Glomerular visceral epithelial cell (primary cell): ENCODE results near the gene TRMT2B.
A peak's percentile ranks its signal among the peaks of the same experiment; 100 is the strongest.
"Not testable (repeated sequence)": the region's sequence is repeated elsewhere in the genome, so short reads cannot be mapped to it uniquely, and the experiment has no call there.

ENCODE experiments used
- DNase-seq: peaks from one replicate; pipeline ENCODE4 v3.0.0-alpha.2; 2016; ENCODE audit errors: extremely low spot score

TRMT2B gene, protein sequence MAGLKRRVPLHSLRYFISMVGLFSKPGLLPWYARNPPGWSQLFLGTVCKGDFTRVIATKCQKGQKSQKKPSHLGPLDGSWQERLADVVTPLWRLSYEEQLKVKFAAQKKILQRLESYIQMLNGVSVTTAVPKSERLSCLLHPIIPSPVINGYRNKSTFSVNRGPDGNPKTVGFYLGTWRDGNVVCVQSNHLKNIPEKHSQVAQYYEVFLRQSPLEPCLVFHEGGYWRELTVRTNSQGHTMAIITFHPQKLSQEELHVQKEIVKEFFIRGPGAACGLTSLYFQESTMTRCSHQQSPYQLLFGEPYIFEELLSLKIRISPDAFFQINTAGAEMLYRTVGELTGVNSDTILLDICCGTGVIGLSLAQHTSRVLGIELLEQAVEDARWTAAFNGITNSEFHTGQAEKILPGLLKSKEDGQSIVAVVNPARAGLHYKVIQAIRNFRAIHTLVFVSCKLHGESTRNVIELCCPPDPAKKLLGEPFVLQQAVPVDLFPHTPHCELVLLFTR

GRCh38 chrX:101051549-101052302 is at the start of gene TRMT2B:
TSS of gene TRMT2B (minus strand) at chrX:101052111. CDS start at chrX:101042289, 9,822 bp downstream.
- DNase-seq, result peak; percentile 72

GRCh38 chrX:101097546-101098453 is 45.9 kb upstream of the TRMT2B start, which contains the start of gene CENPI:
TSS of gene CENPI (plus strand) at chrX:101098204. CDS start at chrX:101101071, 2,867 bp downstream.
- DNase-seq, result peak; percentile 93

GRCh38 chrX:101091817-101092216 is 39.9 kb upstream of the TRMT2B start:
- no peak for DNase-seq

GRCh38 chrX:101081231-101081630 is 29.3 kb upstream of the TRMT2B start:
- no peak for DNase-seq

- DNase-seq, result no peak
Measured at GRCh38 chrX:101080326-101081124, 28.6 kb upstream of the TRMT2B start.

DNA sequence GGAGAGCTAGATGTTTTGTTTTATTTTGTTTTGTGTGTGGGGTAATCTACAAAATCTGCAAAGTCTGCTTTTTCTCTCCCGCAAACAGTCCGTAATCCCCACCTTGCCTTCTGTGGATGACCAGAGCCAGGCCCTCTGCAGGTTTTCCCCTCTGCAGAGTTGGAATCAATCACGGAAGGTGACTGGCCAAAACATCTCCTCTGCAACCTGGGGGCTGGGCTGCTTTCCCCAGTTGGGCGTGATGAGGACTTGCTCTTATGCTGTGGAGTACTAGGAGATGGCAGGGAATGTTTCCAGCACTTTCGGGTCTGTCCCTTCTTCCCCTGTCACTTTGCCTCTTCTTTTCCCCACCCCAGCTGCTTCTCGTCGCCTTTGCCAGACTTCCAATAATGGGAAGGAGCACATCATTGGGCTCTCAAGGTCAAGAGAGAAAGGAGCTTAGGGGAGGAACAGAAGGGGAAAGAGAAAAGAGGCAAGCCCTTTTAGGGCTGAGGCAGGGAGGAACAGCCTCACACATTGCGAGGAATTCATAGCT is 27.9 kb upstream of the TRMT2B start:
- DNase-seq, result no peak

GRCh38 chrX:101078716-101079598 is 27.0 kb upstream of the TRMT2B start, which contains the start of gene TMEM35A:
TSS of gene TMEM35A (plus strand) at chrX:101078879. CDS start at chrX:101079003, 124 bp downstream.
- DNase-seq, result no peak

DNA sequence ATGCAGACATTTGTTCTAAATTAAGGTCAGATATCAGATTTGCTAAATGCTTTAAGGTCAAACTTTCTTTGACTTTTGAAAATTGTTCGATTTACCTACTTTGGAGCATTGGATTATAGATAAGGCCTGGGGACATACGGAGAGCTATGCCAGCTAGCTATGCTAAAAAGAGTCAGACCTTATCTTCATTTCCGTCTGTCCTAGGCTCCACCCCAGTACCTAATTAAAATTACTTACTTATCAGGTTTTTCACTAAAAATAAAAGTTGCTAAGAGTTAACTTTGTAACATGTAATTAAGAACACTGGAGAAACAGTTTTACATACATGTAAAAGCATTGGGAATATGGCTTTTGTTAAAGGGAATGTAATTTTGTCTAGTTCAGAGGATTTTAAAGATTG is 19.7 kb upstream of the TRMT2B start:
- no peak for DNase-seq

- DNase-seq, result no peak
Measured at GRCh38 chrX:101062176-101062575, 10.3 kb upstream of the TRMT2B start.

- peak; percentile 1 for DNase-seq
Measured at GRCh38 chrX:101057093-101057714, 5.3 kb upstream of the TRMT2B start.

- not testable (repeated sequence) for DNase-seq
Measured at GRCh38 chrX:101056551-101056950, 4.6 kb upstream of the TRMT2B start.

DNA sequence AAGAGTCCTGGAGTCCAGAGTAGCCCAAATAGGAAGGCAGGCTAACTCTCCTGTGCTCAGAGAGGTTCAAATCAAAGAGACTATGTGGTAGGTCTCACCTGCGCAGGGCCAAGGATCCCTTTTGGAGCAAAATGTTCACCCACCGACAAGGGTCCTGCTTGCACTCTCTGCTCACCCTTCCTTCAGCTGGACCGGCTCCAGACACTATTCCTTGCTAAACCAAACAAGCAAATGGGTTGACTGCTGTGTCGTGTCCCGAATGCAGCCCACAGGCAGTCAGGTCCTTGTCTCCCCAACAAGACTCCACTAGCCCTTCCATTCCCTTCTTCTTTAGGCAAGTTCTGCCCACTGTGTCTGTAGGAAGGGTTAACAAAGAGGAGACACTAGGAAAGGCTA is 760 bp downstream of the TRMT2B start:
- no peak for DNase-seq

GRCh38 chrX:101040197-101040596 is 11.7 kb downstream of the TRMT2B start:
- no peak for DNase-seq

DNA sequence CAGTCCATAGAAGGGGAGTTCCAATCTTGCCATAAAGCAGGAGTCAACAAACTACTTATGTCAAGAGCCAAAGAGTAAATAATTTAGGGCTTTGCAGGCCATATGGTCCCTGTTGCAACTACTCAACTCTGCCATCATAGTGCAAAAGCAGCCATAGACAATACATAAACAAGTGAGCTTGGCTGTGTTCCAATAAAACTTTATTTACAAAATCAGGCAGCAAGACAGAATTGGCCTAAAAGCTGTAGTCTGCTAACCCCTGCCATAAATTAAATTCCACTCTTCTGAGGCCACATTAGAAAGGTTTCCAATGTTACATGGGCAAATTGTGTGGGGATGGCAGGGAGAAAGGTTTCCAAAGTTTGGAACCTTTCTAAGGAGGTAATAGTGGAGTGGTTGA is 14.7 kb downstream of the TRMT2B start:
- no peak for DNase-seq

DNA sequence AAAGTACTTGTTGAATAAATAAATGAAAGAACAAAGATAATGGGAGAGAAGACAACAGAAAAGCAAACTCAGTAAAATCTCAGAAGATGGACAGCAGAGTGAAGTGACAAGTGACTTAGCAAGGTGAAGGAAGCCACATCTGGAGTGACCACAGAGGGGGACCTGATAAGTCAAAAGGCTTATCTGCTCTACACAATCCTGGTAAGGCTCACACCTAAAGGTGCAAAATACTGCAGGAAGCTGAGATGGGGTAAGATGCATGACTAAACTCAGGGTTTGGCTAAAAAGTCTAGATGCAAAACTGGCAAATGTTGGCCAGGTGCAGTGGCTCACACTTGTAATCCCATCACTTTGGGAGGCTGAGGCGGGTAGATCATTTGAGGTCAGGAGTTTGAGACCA is 22.2 kb downstream of the TRMT2B start:
- DNase-seq, result no peak

GRCh38 chrX:101028562-101028961 is 23.3 kb downstream of the TRMT2B start:
- DNase-seq, result no peak

GRCh38 chrX:101025126-101025525 is 26.8 kb downstream of the TRMT2B start:
- DNase-seq, result no peak

- DNase-seq, result no peak
Measured at GRCh38 chrX:101022020-101022419, 29.9 kb downstream of the TRMT2B start.

DNA sequence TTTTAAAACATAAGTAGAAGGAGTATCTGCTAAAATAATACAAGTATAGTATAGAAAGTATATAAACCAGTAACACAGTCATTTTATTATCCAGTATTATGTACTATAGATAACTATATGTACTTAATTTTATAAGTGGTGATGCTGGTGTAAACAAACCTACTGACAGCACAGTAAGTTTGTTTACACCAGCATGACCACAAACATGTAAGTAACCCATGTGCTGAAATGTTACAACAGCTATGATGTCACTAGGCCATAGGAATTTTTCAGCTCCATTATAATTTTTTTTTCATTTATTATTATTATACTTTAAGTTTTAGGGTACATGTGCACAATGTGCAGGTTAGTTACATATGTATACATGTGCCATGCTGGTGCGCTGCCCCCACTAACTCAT is 39.9 kb downstream of the TRMT2B start:
- not testable (repeated sequence) for DNase-seq
